HCT116 (cell line): Measurements from ENCODE around the gene VWA5B1. TPM values are rescaled to one million over a fixed set of nuclear protein-coding genes. Genes with fewer than 3 reads are reported as not detected.

Experiments used
- ATAC-seq: fragments of 200-7000 bp; cut with Tn5 transposase; 2 replicates; pipeline ENCODE4 v1.9.1; 2020; ENCODE audit warnings: mild to moderate bottlenecking, moderate library complexity
- BruUV-seq: library from RNA; stranded (reverse); fragments of 400-500 nt; replicated peaks from 2 replicates; lab custom pipeline; 2021; lab: Mats Ljungman, UMichigan
- CTCF ChIA-PET: fragments of 300-600 bp; sonication (Branson Sonifier 250); formaldehyde crosslinking; loops from one replicate; lab custom pipeline; 2021; ENCODE audit warnings: antibody characterized with exemption; lab: Charles Lee
- POLR2A ChIA-PET: fragments of 300-600, 350-600 bp; sonication (Branson Sonifier 250); formaldehyde crosslinking; loops from one replicate; lab custom pipeline; 2021; ENCODE audit warnings: antibody characterized with exemption; lab: Charles Lee
- RAD21 ChIA-PET, 2 experiments: fragments of 300-600 bp; sonication (Branson Sonifier 250); formaldehyde crosslinking; loops; one replicate each; lab custom pipeline; 2023; ENCODE audit warnings: low total read pairs in 2 of 2; ENCODE audit not compliant: uncharacterized antibody in 2 of 2, unreplicated experiment in 2 of 2, low non-redundant PET in 1 of 2; lab: Charles Lee
- DNase-seq: peaks from one replicate; pipeline ENCODE4 v3.0.0-alpha.2; 2010; ENCODE audit warnings: low read depth, low spot score
- H2AFZ ChIP-seq: fragments of 200-600 bp; shearing (Covaris generic), sonication (generic); 2 replicates; pipeline ENCODE4 v1.6.1; 2017; ENCODE audit warnings: low read depth, mixed run types, mixed read lengths, antibody characterized with exemption, low read length; ENCODE audit not compliant: poor library complexity, severe bottlenecking
- H3K27ac ChIP-seq: 2 replicates; pipeline ENCODE4 v1.5.1; 2012; ENCODE audit warnings: low read depth, low read length
- H3K27me3 ChIP-seq: fragments of 200-600 bp; sonication (generic); 2 replicates; pipeline ENCODE4 v1.6.1; 2016; ENCODE audit warnings: mixed run types, low read length, mixed read lengths; ENCODE audit not compliant: insufficient read depth
- H3K36me3 ChIP-seq, 2 experiments: fragments of 200-500 bp in 1 of 2; fragments of 200-600 bp in 1 of 2; sonication (Bioruptor generic) in 1 of 2; sonication (generic) in 1 of 2; 2 replicates each; pipeline versions ENCODE4 v1.5.1 to v1.6.1; 2014 to 2016; ENCODE audit warnings: low read length in 2 of 2, inconsistent platforms in 1 of 2, mixed read lengths in 1 of 2, mixed run types in 1 of 2; ENCODE audit not compliant: insufficient read depth in 2 of 2, control insufficient read depth in 1 of 2
- H3K4me1 ChIP-seq, 2 experiments: fragments of 200-600 bp in 1 of 2; sonication (generic) in 1 of 2; 2 replicates each; pipeline versions ENCODE4 v1.5.1 to v1.6.1; 2012 to 2017; ENCODE audit warnings: low read length in 2 of 2, inconsistent platforms in 1 of 2, mild to moderate bottlenecking in 1 of 2, mixed read lengths in 1 of 2, mixed run types in 1 of 2, moderate library complexity in 1 of 2; ENCODE audit not compliant: insufficient read depth in 2 of 2, control insufficient read depth in 1 of 2
- H3K4me2 ChIP-seq: fragments of 200-600 bp; sonication (generic); 2 replicates; pipeline ENCODE4 v1.6.1; 2017; ENCODE audit warnings: mixed run types, low read length, mixed read lengths
- H3K4me3 ChIP-seq, 2 experiments: fragments of 200-600 bp in 1 of 2; sonication (generic) in 1 of 2; replicated peaks in 1 of 2; 2 replicates each; pipeline ENCODE4 v1.5.1; 2011 to 2016; ENCODE audit warnings: low read length in 2 of 2, control low read depth in 1 of 2, low read depth in 1 of 2, mild to moderate bottlenecking in 1 of 2, mixed read lengths in 1 of 2, mixed run types in 1 of 2
- H3K79me2 ChIP-seq: fragments of 200-600 bp; sonication (generic); 2 replicates; pipeline ENCODE4 v1.6.1; 2017; ENCODE audit warnings: mild to moderate bottlenecking, mixed run types, low read length, moderate library complexity, mixed read lengths; ENCODE audit not compliant: insufficient read depth
- H3K9ac ChIP-seq: fragments of 200-600 bp; sonication (generic); 2 replicates; pipeline ENCODE4 v1.6.1; 2016; ENCODE audit warnings: low read length, mixed read lengths
- H3K9me2 ChIP-seq: fragments of 200-600 bp; sonication (generic), shearing (Covaris generic); 2 replicates; pipeline ENCODE4 v1.6.1; 2017; ENCODE audit warnings: mixed run types, mild to moderate bottlenecking, moderate library complexity; ENCODE audit not compliant: insufficient read depth
- H3K9me3 ChIP-seq, 2 experiments: fragments of 200-500 bp in 1 of 2; fragments of 200-600 bp in 1 of 2; sonication (Bioruptor generic) in 1 of 2; sonication (generic) in 1 of 2; 2 replicates each; pipeline ENCODE4 v1.6.1; 2014 to 2017; ENCODE audit warnings: low read length in 2 of 2, mixed read lengths in 2 of 2, inconsistent platforms in 1 of 2, low read depth in 1 of 2, mild to moderate bottlenecking in 1 of 2, mixed run types in 1 of 2, moderate library complexity in 1 of 2; ENCODE audit not compliant: control insufficient read depth in 1 of 2, insufficient read depth in 1 of 2
- H4K20me1 ChIP-seq: fragments of 200-600 bp; sonication (generic), shearing (Covaris generic); 2 replicates; pipeline ENCODE4 v1.6.1; 2017; ENCODE audit warnings: mixed run types, mild to moderate bottlenecking, moderate library complexity; ENCODE audit not compliant: insufficient read depth
- CBX3 ChIP-seq: IDR thresholded peaks from 2 replicates; pipeline ENCODE4 v1.6.1; 2012; ENCODE audit warnings: low read depth
- CEBPB ChIP-seq: IDR thresholded peaks from 2 replicates; pipeline ENCODE4 v1.6.1; 2012; ENCODE audit warnings: low read depth
- CTCF ChIP-seq, 3 experiments: fragments of 200-600 bp in 1 of 3; sonication (generic) in 1 of 3; IDR thresholded peaks in 2 of 3; conservative IDR thresholded peaks in 1 of 3; 2 replicates each; pipeline ENCODE4 v1.5.1; 2012 to 2017; ENCODE audit warnings: low read depth in 2 of 3, low read length in 2 of 3, antibody characterized with exemption in 1 of 3, borderline replicate concordance in 1 of 3, control low read depth in 1 of 3, mild to moderate bottlenecking in 1 of 3, mixed read lengths in 1 of 3, mixed run types in 1 of 3, moderate library complexity in 1 of 3; ENCODE audit not compliant: insufficient read depth in 1 of 3
- ELF1 ChIP-seq: IDR thresholded peaks from 2 replicates; pipeline ENCODE4 v1.6.1; 2012; ENCODE audit warnings: low read depth, borderline replicate concordance
- JUND ChIP-seq: IDR thresholded peaks from 2 replicates; pipeline ENCODE4 v1.6.1; 2012
- MAX ChIP-seq: IDR thresholded peaks from 2 replicates; pipeline ENCODE4 v1.6.1; 2012
- RAD21 ChIP-seq: IDR thresholded peaks from 2 replicates; pipeline ENCODE4 v1.6.1; 2012; ENCODE audit warnings: low read depth, mild to moderate bottlenecking
- REST ChIP-seq: IDR thresholded peaks from 2 replicates; pipeline ENCODE4 v1.6.1; 2012; ENCODE audit warnings: low read depth
- SIN3A ChIP-seq: IDR thresholded peaks from 2 replicates; pipeline ENCODE4 v1.6.1; 2012; ENCODE audit warnings: low read depth
- SRF ChIP-seq: IDR thresholded peaks from 2 replicates; pipeline ENCODE4 v1.6.1; 2012; ENCODE audit warnings: low read depth
- TCF7L2 ChIP-seq: IDR thresholded peaks from 2 replicates; pipeline ENCODE4 v1.7.0; 2011; ENCODE audit warnings: borderline replicate concordance, inconsistent platforms; ENCODE audit not compliant: insufficient read depth, insufficient read length; ENCODE audit errors: extremely low read depth
- YY1 ChIP-seq: IDR thresholded peaks from 2 replicates; pipeline ENCODE4 v1.6.1; 2011; ENCODE audit warnings: low read length, low read depth, moderate library complexity, mild to moderate bottlenecking; ENCODE audit not compliant: insufficient replicate concordance; ENCODE audit errors: extremely low read depth
- ZBTB33 ChIP-seq: IDR thresholded peaks from 2 replicates; pipeline ENCODE4 v1.6.1; 2011; ENCODE audit warnings: mild to moderate bottlenecking, low read length, moderate library complexity; ENCODE audit not compliant: insufficient replicate concordance; ENCODE audit errors: extremely low read depth
- ZFX ChIP-seq: fragments of 450-650 bp; IDR thresholded peaks from 2 replicates; pipeline ENCODE4 v1.6.1; 2017
- ZNF274 ChIP-seq: fragments of 200-500 bp; sonication (Bioruptor generic); IDR thresholded peaks from 2 replicates; pipeline ENCODE4 v1.6.1; 2014; ENCODE audit warnings: mild to moderate bottlenecking, low read depth, low read length, inconsistent platforms
- intact Hi-C: fragments of 100-400 bp; cut with micrococcal nuclease; formaldehyde crosslinking; loops from 2 replicates; pipeline ENCODE4 v1.10.0; 2022
- total RNA-seq: library from RNA; stranded (reverse); gene quantifications from one replicate; pipeline ENCODE4 v1.2.1, GENCODE V29; 2021; ENCODE audit not compliant: unreplicated experiment

VWA5B1 gene
- total RNA-seq, 1 experiment from 2014 or later, result not detected

- Histone ChIP-seq H3K27me3 (no peaks in the 10 kb centered on the region), H3K27ac (no peak overlapping the region), H3K4me1 (peaks cover 13 to 24% of the 10 kb centered on the region in 2 experiments; a peak in 3 of 4 replicates), H3K4me3 (no peak overlapping the region), H4K20me1 (no peaks in the 10 kb centered on the region), H3K79me2 (no peaks in the 10 kb centered on the region), H3K4me2 (no peak overlapping the region), H3K9me3 (no peaks in the 10 kb centered on the region), H3K36me3 (no peaks in the 10 kb centered on the region), H3K9me2 (no peaks in the 10 kb centered on the region), H3K9ac (no peak overlapping the region), H2AFZ (no peak overlapping the region)
- ChIA-PET POLR2A (no interaction called here), CTCF (interaction anchor here (0.8 kb wide), 1 partner anchor 24 kb away, joined by 5 read pairs; no protein-coding TSS in a partner anchor), RAD21 (no interaction called here)
- BruUV-seq, result no TSS peak
- DNase-seq (no peak), ATAC-seq (no peak)
- no peak for TF ChIP-seq MAX
- no peak for TF ChIP-seq SRF
- TF ChIP-seq ZBTB33, result no peak
- no peak for TF ChIP-seq ELF1
- TF ChIP-seq ZNF274, result no peak
- TF ChIP-seq JUND, result no peak
- TF ChIP-seq CBX3, result no peak
- TF ChIP-seq SIN3A, result no peak
- TF ChIP-seq RAD21, result no peak
- TF ChIP-seq TCF7L2, result no peak
- no peak for TF ChIP-seq YY1
- no peak for TF ChIP-seq REST
- TF ChIP-seq CTCF (IDR thresholded peaks at IDR 0.05 in 2 of 3, conservative IDR thresholded peaks at IDR 0.05 in 1 of 3; ENCODE audit: borderline replicate concordance in 1 of 3, insufficient read depth in 1 of 3, low read depth in 2 of 3, low read length in 2 of 3), result no peak
- no peak for TF ChIP-seq ZFX
- TF ChIP-seq CEBPB, result no peak
- intact Hi-C loops, result no loop called here
Measured at GRCh38 chr1:20355828-20356735, 65.4 kb downstream of the VWA5B1 start.
